Ureter (tissue), 1 donor: Measurements from ENCODE around the gene GTPBP3. TPM values are rescaled to one million over a fixed set of nuclear protein-coding genes. Genes with fewer than 3 reads are reported as not detected.

Experiments
- DNase-seq: peaks from one replicate; pipeline ENCODE4 v3.0.0-alpha.2; 2020; ENCODE audit warnings: low spot score
- total RNA-seq: library from RNA; stranded (reverse); gene quantifications from one replicate; pipeline ENCODE4 v1.2.4, GENCODE V29; 2023
- donor health status: DM: yes; HTN: yes; CAD: no.

The GTPBP3 gene
- total RNA-seq, 1 donor from 2014 or later = 30.3 TPM

- peak; percentile 75 for DNase-seq
Measured at GRCh38 chr19:17327654-17328516, 9.5 kb upstream of the GTPBP3 start.

- no peak for DNase-seq
Measured at GRCh38 chr19:17328517-17329365, 8.6 kb upstream of the GTPBP3 start.

GRCh38 chr19:17329366-17330261, 7.7 kb upstream of the GTPBP3 start:
- no peak for DNase-seq

DNA sequence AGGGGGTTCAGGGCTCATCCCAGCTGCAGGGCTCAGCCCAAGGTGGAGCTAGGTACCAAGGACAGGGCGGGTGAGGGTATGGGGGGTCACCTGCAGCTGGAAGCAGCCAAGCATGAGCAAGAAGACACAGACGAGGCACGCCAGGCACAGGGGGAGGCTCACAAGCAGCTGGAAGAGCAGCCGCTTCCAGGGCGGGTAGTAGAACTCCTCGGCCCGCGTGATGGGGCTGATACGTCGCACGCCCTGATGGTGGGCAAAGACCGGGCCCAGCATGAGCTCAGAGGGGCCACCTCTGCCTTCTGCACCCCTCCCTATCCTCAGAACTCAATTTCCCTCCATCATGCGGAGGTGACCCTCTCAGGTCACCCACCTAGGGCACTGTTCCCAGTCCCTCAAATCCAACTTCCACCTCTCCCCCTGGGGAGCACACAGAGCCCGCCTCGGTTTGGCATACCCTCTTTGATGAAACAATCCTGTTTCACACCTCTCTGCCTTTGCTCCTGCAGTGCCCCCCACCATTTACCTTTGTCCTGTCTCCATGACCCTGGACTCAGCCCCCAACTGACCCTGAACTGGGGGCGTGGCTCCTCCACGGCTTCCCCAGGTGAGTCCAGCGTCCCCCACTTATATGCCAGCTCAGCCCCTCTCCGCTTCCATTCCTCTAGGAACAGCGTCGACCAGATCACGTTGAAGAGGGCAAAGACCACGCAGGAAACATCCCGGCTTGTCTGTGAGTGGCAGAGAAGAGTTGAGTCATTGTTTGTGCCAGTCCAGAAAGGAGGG, 6.9 kb upstream of the GTPBP3 start:
- DNase-seq = no peak

GRCh38 chr19:17331045-17331558, 6.3 kb upstream of the GTPBP3 start:
- DNase-seq = no peak

DNA sequence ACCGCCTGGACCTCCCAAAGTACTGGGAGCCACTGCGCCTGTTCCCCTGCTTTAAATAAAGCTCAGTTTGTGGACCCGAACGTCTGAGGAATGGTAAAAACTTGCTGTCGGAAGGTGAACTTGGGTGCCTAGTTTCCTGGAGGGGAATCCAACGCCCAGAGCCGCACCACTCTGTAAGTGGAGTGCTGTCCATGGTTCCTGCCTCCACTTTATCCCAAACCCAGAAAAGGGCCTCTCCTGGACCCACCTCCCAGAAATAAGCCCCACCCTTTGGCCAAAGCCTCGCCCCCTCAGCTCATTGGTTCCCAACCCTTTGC, 5.0 kb upstream of the GTPBP3 start:
- no peak for DNase-seq

GRCh38 chr19:17332677-17333581, 4.4 kb upstream of the GTPBP3 start:
- DNase-seq = no peak

DNA sequence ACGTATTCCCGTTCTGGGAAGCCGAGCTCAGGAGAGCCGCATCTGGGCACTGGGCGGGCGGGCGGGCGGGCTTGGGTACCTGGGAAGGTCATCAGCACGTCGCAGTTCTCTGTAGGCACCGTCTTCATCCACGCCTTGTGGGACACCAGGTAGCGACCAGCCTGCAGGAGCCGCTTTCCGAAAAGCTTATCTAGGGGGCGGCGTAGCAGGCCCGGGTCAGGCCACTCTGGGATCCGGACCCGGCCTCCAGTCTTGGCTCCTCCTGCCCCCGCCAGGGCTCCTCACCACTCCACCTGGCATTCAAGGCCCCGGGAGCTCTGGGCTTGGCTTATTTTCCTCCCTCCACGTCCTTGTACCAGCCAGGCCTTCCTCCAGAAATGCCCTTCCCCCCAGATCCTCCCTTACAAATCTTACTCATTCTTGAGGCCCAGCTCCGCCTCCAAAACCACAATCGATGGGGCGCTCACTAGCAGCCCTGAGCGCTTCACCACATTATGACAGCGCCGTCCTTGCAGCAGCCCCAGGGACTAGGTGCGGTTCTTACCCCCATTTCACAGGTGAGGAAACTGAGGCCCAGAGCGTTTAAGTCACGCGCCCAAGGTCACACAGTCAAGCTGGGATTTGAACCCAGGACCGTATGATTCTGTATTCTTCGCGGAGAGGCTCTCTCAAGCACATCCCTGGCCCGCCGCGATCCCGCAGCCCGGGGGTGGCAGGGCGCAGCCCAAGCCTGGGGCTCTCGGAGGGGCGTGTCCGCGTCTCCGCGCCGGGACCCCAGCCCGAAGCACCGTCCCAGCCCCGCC, 3.5 kb upstream of the GTPBP3 start:
- DNase-seq = no peak

DNA sequence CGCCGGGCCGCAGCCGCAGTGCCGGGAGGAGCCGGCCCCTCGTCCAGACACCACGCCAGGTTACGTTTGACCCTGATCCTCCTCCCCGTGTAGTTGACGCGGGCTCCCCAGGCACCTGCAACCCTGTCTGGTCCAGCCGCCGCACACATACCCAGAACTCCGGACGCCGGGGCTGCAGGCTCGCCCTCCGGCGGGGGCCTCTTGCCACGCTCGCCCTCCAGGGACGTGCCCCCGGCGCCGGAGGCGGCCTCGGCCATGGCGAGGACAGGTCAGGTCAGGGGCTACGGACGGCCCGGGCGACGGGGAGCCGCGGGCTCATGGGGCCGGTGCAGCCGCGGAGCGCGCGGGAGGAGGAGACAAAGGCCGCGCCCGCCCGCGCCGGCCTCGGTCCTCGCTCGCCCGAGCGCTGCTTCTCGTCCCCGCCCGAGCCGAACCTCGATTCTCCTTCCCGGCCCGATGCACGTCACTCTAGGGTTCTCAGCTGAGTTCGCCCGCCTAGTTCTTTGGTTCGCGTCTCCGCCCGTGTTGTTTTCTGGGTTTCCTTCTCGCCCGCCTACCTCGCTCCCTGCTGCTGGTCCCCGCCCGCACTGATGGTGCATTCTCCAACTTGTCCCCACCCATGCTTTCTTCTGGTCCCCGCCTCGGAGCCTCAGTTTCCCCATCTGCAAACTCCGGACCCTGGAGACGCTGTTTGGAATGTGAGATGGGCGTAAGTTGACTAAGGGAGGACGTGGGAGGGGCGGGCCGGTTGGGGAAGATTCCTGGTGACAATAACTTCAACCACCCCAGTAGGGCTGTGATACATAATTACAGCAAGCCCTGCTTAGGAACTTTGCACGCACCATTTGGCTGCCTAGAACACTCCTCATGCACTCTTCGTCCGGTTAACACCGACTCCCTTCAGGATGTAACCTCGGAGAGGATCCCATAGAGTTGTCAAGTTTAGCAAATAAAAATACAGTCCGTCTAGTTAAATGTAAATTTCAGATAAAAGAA, 2.6 kb upstream of the GTPBP3 start, which contains the start of gene ANO8:
Gene ANO8, minus strand, starts transcription at position 442 of the 996 bp plus-strand sequence. Its CDS starts 185 bp downstream, at position 257.
- peak; percentile 94 for DNase-seq

DNA sequence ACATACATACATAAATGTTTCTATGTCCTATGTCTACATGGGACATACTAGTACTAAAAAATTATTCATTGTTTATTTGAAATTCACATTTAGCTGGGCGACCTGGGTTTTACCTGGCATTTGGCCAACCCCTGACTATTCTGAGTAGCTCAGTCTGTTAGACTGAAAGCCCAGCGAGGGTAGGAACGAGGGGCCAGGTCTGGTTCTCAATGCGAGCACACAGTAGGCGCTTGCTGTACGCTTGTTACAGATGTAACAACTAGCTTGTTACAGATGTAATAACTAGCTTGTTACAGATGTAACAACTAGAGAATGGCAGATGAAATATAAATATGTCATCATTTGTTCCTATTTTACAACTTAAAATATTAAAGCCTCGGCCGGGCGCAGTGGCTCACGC, 1.8 kb upstream of the GTPBP3 start:
- no peak for DNase-seq

GRCh38 chr19:17337675-17338432, 501 bp downstream of the GTPBP3 start:
- DNase-seq = no peak

DNA sequence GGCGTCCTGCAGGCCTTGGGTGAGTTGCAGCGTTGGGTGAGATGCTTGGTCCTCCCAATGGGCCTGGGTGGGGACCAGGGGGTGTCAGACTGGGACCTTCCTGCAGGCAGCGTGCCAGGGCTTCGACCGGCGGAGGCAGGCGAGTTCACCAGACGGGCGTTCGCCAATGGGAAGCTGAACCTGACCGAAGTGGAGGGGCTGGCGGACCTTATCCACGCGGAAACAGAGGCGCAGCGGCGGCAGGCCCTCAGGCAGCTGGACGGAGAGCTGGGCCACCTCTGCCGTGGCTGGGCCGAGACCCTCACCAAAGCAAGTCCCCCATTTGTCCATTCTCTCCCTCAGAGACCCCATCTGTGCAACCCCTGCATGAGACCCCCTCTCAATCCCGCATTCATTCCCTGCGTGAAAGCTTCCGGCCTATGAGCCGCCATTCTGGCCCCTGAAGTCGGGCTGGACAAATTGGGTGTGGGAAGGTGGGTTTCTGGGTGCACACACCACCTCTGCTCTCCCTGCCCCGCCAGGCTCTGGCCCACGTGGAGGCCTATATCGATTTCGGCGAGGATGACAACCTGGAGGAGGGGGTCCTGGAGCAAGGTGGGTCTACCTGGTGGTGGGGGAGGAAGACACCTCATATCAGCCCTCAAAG, 1.2 kb downstream of the GTPBP3 start:
- DNase-seq = peak; percentile 49

DNA sequence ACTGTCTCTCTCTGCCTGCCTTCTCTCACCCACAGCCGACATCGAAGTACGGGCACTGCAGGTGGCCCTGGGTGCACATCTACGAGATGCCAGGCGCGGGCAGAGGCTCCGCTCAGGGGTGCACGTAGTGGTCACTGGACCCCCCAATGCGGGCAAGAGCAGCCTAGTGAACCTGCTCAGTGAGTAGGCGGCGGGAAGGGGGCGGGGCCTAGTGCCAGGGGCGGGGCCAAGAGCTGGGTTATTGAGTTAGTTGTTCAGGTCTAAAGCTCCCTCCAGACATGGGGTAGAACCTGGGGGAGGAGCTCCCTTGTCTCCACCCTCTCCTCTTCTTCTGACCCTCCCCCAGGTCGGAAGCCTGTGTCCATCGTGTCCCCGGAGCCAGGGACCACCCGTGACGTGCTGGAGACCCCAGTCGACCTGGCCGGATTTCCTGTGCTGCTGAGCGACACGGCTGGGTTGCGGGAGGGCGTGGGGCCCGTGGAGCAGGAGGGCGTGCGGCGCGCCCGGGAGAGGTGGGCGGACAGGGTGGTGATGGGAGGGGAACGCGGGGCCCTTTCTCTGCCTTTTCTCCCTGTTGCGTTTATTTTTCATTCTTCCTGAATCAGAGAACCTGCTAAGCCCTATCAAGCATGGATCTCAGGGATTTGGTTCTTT, 1.9 kb downstream of the GTPBP3 start:
- DNase-seq = no peak

GRCh38 chr19:17340302-17340870, 3.0 kb downstream of the GTPBP3 start:
- no peak for DNase-seq

DNA sequence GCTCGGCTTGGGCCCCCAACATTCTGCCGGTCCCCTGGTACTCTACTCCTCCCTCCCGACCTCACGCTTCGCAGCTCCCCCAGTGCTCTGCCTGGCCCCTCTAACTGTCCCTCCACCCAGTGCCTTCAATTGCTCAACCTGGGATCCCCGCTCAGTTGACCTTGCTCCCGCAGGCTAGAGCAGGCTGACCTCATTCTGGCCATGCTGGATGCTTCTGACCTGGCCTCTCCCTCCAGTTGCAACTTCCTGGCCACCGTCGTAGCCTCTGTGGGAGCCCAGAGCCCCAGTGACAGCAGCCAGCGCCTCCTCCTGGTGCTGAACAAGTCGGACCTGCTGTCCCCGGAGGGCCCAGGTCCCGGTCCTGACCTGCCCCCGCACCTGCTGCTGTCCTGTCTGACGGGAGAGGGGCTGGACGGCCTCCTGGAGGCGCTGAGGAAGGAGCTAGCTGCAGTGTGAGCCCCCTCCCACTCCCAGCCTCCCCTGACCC, 3.6 kb downstream of the GTPBP3 start:
- DNase-seq = no peak
